GM18499 (cell line): ENCODE data around the gene CTNND2.
"Not testable (repeated sequence)": the region's sequence is repeated elsewhere in the genome, so short reads cannot be mapped to it uniquely, and the experiment has no call there.

Experiments used
- ATAC-seq: cut with Tn5 transposase; IDR thresholded peaks from one replicate; pipeline ENCODE4 v1.9.1; 2021; ENCODE audit warnings: moderate number of reproducible peaks; ENCODE audit not compliant: insufficient read depth, unreplicated experiment

CTNND2 gene

DNA sequence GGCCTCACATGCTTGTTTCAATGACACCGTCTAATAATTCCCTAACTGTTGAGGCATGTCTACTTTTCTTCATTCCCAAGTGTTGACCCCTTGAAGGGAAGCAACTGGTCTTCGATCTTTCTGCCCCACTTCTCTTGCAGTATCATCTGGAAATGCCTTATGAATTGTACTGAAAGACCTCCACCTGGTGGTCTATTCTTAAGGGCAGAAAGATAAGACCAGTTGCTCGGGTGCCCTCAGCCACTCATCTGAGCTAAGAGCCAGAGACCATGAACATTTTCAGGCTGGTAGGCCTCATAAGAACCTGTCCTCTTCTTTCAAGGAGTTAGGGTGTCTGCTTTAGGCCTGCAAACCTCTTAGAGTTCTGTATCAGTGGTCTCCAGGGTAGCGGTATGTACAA, 542.5 kb downstream of the CTNND2 start:
- ATAC-seq, result no peak

DNA sequence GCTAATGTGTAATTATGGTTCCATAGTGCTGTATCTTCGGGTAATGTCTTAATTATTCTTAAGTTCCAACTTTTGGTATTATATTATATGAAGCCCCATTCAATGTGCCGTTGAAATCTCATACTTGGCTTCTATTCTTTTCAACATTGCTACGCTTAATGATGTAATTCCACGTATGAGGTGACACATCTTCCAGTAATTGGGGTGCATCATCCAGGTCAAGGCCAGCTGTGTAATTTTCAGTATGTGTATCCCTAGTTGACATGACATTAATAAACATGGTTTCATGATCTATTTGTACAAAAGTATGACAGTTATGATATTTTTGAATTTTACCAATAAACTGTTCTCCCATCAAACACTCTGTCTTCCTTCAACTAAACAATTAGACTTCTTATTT, 546.3 kb downstream of the CTNND2 start:
- no peak for ATAC-seq

DNA sequence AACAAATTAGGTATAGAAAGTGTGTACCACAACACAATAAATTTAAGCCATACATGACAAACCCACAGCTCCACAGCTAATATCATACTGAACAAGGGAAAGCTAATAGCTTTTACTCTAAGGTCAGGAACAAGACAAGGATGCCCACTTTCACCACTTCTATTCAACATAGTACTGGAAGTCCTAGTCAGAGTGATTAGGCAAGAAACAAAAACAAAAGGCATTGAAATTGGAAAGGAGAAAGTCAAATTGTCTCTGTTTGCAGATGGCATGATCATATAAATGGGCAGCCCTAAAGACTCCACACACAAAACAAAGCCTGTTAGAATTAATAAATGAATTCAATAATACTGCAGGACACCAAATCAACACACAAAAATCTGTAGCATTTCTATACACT, 548.8 kb downstream of the CTNND2 start:
- ATAC-seq, result no peak

DNA sequence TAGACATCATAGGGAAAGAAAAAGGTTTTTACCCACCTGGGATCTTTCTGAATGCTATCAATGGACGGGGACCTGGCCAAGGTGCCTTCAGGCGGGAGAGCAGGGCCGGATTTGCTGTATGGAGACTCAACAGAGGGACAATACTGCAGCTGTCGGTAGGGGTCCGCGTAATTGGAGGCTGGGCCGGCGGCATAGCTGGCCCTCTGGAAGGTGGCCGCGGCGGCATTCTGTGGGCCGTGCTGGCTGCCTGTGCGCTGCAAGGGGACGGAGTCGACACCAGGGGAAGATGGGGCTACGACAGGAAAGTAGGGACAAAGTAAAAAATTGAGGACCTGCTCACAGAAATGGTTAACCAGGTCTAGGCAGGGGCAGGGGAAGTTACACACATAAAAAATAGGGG, 557.9 kb downstream of the CTNND2 start:
- ATAC-seq, result no peak

DNA sequence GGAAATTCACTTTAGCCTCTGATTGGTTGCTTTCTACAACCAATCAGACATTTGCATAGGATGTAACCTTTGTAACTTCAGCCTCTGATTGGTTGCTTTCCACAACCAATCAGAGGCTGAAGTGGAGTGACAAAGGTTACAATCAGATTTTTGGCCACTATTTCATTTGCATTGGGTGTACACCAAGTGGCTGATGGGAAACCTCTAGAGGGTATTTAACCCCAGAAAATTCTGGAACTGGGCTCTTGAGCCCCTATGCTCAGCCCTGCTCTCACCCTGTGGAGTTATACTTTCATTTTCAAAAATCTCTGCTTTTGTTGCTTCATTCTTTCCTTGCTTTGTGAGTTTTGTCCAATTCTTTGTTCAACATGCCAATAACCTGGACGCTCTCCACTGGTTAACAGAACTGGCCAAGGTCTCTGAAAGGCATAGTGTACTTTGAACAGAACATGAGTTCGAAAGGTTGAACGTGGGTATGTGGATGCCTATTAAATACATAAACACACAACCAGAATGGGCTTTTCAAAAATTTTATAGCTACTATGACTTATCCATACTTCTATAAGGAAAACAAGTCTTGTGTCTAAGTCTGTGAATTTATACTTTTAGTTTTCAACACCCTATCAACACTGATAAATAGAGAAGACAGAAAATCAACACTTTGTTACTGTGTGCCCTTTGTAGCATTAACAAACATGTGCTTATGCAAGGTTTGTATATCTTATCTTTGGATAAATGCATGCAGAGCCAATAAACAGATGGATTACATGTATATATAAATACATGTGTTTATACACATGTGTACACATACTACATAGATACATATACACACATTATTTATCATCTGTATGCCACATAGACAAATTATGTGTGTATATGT, 568.1 kb downstream of the CTNND2 start:
- no peak for ATAC-seq

DNA sequence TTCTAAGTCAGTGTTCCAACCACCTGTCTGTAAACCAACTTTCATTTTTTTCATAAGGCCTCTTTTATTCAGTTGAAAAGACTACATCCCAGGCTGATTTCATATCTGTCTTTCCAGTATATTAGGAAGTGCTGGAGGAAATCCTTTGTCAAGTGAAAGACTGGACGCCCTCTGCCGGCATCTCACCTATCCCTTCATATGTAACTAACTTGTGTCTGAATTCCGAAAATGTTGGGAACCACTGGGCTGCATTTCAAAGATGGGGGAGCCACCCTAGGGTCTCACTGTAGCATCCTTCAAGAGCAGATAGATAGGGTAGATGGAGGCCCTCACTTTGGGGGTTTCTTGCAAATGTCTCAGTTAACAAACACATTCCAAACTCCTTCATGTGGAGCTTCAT, 569.8 kb downstream of the CTNND2 start:
- ATAC-seq, result no peak

DNA sequence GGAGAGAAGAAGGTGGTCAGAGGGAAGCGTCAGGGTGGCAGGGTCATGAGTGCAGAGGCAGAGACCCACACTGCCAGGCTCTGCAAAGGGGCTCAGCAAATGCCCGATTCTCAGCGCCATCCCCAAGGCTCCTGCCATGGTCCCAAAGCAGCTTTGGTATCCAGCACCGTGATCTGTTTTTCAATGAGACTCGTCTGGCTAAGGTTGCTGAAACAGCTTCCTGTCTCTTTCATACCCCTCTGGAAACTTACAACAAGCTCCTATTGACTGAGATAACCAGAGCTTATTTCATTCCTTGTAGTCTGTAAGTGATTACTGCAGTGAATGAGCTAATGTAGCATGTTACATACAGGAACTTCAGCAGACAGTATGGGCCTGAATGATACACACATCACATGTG, 574.6 kb downstream of the CTNND2 start:
- ATAC-seq, result no peak

DNA sequence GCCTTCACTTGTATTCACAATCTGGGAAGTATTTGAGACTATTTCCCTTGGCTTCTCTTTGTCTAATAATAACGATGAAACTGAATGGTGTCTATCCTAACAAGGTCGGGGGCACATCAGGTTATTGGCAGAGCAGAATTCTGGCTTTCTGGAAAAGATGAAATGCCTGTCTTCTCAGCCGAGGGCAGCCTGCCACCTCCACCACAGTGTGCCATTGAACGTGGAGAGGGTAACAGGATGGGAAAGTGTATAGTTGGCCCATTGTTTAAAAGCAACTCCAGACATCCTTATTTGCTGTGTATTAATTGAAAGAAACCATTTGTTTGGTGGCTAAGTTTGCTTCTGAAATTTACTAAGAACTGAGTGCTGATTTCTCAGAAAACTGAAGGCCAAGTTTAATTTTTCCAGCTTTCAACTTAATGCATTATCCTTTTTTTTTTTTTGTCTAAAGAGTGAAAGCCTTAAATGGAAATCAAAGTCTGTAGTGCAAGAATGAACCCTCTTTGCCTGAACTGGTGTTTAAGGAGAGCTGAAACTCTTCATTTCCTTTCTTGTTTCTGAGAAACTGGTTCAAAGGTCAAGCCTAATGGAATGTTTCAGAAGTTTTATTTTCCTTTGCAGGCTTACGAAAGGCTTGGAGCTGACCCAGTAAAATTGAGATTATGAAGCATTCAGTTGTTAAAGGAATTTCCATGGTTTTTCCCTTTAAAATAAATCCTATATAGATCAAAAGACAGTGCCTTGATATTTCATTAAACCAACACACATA, 579.5 kb downstream of the CTNND2 start:
- no peak for ATAC-seq

DNA sequence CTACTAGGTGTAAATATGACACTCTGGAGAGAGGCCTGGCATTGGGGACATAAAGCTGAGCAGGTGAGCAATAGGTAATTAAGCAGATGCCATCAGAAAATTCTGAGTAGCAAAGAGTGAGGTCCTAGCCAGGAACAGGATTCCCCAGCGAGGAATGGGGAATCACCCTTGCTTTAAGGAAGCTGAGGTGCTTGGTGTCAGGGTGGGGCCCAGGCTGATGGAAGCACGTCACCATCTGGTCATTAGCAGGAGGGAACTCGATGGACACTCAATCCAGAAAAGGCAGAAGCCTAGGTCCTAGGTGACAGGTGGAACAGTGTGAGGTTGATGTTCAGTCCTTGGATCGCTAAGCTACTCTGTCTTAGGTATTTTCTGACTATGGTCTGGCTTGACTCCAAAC, 580.5 kb downstream of the CTNND2 start:
- no peak for ATAC-seq

DNA sequence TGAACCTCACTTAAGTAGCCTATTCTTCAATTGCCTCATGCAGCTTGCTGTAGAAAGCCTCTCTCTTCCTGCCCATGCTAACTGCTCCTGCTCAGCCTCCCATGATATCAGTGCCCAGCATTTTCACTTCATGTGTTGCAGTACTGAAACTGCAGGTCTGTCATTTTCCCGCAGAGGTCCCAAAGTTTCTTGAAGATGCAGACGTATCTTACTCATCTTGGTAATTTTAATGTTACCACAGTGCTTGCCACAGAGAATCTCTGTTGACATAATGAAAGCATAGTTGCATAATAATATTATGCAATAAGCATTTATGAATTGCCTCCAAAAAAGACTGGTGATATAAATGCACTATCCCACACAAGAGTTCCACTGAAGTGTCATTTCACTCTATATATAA, 582.1 kb downstream of the CTNND2 start:
- ATAC-seq, result no peak

DNA sequence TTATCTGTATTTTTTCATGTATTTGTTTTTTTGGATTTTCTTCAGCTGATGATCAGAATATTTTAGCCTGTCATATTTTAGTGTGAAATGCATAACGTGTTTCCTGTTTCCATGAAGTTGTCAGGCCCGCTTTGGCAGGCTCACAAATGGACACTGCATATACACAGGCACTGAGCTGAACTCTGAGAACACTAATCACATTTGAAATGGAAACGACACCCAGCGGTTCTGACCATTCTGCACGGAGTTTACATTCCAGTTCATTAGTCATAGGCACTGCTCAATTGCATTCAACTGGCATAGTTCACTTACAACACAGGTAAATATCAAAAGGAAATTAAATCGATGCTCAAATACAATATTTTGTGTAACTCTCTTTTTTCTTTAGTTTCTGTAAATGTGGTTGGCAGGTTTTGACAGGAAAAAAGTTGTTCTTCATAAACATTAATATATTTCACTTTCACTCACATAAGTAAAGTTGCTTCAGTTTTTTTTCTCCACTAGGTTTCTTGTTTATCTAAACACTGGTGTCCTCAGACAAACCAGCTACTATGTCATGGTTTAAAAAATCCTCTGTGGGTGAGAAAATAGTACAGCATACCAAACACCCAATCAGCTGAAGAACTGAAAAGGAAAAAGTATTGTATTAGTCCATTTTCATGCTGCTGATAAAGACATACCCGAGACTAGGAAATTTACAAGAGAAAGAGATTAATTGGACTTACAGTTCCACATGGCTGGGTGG, 584.2 kb downstream of the CTNND2 start:
- no peak for ATAC-seq

DNA sequence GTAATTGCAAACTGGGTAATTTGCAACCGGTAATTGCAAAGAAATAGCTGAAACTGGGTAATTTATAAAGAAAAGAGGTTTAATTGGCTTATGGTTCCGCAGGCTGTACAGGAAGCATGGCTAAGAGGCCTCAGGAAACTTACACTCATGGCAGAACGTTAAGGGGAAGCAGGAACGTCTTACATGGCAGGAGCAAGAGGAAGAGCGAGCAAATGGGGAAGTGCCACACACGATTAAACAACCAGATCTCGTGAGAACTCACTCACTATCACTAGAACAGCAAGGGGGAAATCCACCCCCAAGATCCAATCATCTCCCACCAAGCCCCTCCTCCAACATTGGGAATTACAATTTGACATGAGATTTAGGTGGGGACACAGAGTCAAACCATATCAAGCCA, 590.6 kb downstream of the CTNND2 start:
- not testable (repeated sequence) for ATAC-seq

DNA sequence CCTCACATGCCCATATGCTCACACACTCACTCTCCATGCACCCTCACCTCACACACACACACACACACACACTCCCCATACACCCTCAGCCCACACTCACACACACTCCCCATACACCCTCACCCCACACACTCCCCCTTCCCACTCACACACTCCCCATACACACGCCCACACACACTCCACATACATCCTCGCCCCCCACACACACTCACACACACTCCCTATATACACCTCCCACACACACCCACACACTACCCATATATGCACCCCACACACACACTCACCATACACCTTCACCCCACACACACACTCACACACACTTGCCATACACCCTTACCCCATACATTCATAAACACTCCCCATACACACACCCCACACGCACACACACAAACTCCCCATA, 592.5 kb downstream of the CTNND2 start:
- ATAC-seq, result no peak

DNA sequence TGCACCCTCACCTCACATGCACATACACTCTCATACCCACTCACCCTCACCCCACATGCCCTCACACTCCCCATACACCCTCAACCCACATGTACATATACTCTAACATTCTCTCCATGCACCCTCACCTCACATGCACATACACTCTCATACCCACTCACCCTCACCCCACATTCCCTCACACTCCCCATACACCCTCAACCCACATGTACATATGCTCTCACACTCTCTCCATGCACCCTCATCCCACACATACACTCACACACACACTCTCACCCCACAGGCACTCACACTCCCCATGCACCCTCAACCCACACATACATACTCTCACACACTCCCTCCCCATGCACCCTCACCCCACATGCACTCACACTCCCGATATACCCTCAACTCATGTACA, 593.0 kb downstream of the CTNND2 start:
- ATAC-seq, result no peak

DNA sequence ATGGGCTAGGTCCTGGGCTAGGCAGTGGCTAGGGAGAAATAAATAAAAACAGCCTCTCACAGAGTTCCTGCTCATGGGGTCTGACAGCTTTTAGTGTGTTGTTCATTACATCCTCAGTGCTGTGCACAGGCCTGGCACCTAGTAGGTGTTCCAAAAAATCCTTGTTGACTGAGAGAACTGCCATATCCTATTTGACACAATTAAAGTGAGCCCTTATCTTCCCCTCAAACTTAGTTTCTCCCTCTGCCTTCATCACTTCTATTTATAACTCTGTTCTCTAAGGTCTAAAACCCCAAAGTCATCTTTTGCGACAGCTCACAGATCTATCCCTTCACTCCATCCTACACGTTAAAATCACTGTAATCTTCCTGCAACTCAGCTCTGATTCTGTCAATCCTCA, 594.1 kb downstream of the CTNND2 start:
- no peak for ATAC-seq

DNA sequence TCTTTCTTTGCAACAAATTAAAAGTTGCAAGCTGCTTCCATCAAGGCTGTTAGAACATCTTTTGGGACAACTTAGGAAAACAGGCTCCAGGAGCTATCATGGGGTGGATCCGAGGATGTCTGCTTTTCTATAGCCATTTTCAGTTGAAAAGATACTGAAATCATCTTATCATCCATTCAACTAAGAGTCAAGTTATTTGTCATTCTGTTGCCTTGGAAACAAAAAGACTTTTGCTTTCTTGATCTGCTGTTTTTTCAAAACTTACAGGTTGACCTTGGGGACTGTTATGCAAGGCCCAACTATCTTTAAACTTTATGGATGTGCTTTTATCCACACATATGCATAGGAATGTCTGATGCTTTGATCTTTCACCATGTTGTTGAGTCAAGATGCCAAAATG, 597.9 kb downstream of the CTNND2 start:
- ATAC-seq, result no peak

DNA sequence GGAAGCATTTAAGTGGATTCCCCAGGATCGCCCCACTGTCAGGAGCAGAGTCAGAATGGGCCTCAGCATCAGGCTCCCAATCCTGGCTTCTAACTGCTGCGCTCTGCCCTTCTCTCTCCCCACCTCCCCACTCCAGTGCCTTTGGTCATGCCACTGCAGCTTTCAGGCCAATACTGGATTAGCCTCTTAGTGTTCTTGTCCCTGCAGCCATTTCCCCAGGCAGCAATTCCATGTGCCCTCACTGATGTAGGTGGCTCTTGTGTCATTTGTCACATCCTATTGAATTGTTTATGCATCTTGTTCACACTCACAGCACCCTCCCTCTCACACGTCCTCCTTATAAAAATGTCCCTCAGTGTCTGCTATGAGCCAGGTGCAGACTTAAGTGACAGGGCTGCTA, 599.0 kb downstream of the CTNND2 start:
- ATAC-seq, result no peak

DNA sequence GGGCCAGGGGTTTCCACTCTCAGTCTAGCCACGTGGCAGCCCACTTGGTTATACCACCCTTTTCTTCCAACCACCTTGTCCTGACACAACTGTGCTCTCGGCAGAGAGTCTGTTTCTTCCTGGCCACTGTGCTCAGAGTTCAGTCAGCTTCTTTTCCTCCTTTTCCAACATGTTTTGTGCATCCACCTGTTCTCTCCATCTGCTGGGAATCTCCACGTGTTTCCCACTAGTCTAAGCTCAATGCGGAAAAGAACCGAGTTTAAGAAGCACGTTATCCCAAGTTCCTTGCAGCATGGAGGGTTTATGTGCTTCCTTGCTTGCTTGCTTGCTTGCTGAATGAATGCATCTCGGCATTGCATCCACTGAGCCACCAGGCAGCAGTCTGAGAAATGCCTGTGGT, 599.6 kb downstream of the CTNND2 start:
- ATAC-seq, result no peak

DNA sequence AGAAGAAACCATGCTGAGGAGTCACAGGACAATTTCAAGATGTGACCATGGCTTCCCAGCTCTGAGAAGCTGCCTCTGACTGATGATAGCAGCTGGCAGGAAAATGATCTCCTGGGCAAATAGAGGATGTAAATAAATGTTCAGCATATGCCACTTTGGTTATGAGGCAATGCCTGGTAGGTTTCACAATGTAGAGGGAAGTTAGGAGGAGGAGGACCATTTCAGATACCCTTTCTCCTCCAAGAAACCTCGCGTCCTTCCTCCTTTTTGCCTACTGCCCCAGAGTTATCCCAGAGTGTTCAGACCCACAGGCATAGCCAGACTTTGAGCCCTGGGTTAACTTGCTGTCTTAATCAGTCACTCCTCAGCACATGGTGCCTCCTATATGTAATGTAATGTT, 601.6 kb downstream of the CTNND2 start:
- no peak for ATAC-seq

DNA sequence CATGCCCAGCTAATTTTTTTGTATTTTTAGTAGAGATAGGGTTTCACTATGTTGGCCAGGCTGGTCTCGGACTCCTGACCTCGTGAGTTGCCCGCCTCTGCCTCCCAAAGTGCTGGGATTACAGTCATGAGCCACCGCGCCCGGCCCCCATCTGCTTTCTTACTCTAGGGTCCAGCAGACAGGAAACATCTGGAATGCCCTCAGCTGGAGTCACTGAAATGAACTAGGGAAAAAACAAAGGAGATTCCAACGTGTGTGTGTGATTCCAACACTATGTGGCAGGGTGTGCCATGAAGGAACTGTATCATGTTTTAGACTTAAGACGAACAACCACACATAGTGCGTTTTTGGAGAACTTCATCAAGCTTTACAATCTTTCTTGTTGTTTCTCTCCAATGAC, 603.1 kb downstream of the CTNND2 start:
- no peak for ATAC-seq

DNA sequence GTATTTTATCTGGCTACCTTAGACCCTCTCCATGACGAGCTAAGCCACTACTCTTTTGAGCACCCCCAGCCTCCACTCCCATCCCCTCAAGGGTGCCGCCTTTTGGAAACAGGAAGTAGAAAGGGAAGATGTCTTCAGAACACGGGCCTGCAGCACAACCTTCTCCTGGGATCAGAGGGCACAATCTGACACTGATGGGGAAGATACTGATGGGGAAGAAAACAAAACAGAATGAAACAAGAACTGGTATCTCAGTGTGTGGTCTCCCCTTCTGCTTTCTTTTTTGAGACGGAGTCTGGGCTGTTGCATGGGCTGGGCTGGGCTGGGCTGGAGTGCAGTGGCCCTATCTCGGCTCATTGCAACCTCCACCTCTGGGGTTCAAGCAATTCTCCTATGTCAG, 603.5 kb downstream of the CTNND2 start:
- ATAC-seq, result no peak
